AG04449 (cell line): Measurements from ENCODE around the gene BABAM2.

Experiments
- CTCF ChIA-PET: fragments of 350-600 bp; formaldehyde crosslinking; extraction: SDS; loops from one replicate; lab custom pipeline; 2021; ENCODE audit warnings: antibody characterized with exemption; lab: Yijun Ruan, JAX
- POLR2A ChIA-PET: fragments of 400-600, 350-600 bp; formaldehyde crosslinking; extraction: SDS; loops from one replicate; lab custom pipeline; 2020; ENCODE audit warnings: antibody characterized with exemption, inconsistent platforms; lab: Yijun Ruan, JAX
- DNase-seq: peaks from one replicate; pipeline ENCODE4 v3.0.0-alpha.2; 2010; ENCODE audit warnings: low read depth, low spot score
- H3K4me3 ChIP-seq: 2 replicates; pipeline ENCODE4 v1.5.1; 2011; ENCODE audit warnings: low read depth, mild to moderate bottlenecking, control low read depth, low read length
- CTCF ChIP-seq: IDR thresholded peaks from one replicate; pipeline ENCODE4 v1.5.1; 2011; ENCODE audit warnings: mild to moderate bottlenecking, moderate library complexity, low read length, control low read depth, inconsistent platforms; ENCODE audit not compliant: insufficient read depth; ENCODE audit errors: missing control alignments

BABAM2 gene

GRCh38 chr2:28350196-28350595 is 459.7 kb downstream of the BABAM2 start:
- H3K4me3 ChIP-seq, result no peak overlapping the region
- DNase-seq, result no peak
- TF ChIP-seq CTCF, result no peak
- ChIA-PET CTCF (interaction anchor here (0.8 kb wide), 1 partner anchor 9 kb away, joined by 4 read pairs; no protein-coding TSS in a partner anchor), POLR2A (no interaction called here)

GRCh38 chr2:28350791-28351285 is 460.3 kb downstream of the BABAM2 start:
- ChIA-PET CTCF (interaction anchor here (0.8 kb wide), 1 partner anchor 10 kb away, joined by 4 read pairs; no protein-coding TSS in a partner anchor), POLR2A (no interaction called here)
- no peak overlapping the region for H3K4me3 ChIP-seq
- TF ChIP-seq CTCF, result no peak
- DNase-seq, result no peak

- no peak for DNase-seq
- TF ChIP-seq CTCF, result no peak
- POLR2A ChIA-PET, result no interaction called here
- CTCF ChIA-PET, result no interaction called here
- H3K4me3 ChIP-seq, result no peak overlapping the region
Observed at GRCh38 chr2:28351621-28352020, 461.1 kb downstream of the BABAM2 start.

GRCh38 chr2:28352104-28352503 is 461.6 kb downstream of the BABAM2 start:
- DNase-seq, result no peak
- TF ChIP-seq CTCF, result no peak
- no peak overlapping the region for H3K4me3 ChIP-seq
- POLR2A ChIA-PET, result no interaction called here
- CTCF ChIA-PET, result no interaction called here

- POLR2A ChIA-PET, result no interaction called here
- CTCF ChIA-PET, result no interaction called here
- no peak overlapping the region for H3K4me3 ChIP-seq
- no peak for DNase-seq
- no peak for TF ChIP-seq CTCF
Observed at GRCh38 chr2:28352610-28353195, 462.2 kb downstream of the BABAM2 start.

- no peak for TF ChIP-seq CTCF
- DNase-seq, result no peak
- POLR2A ChIA-PET, result no interaction called here
- H3K4me3 ChIP-seq, result no peak overlapping the region
- CTCF ChIA-PET, result no interaction called here
Observed at GRCh38 chr2:28354920-28355520, 464.5 kb downstream of the BABAM2 start.
